ENCODE data around the gene STAT5A. TPM values are rescaled to one million over a fixed set of nuclear protein-coding genes. Genes with fewer than 3 reads are reported as not detected.

The STAT5A gene
- polyA plus RNA-seq, 1 experiment, result 5.3 TPM

DNA sequence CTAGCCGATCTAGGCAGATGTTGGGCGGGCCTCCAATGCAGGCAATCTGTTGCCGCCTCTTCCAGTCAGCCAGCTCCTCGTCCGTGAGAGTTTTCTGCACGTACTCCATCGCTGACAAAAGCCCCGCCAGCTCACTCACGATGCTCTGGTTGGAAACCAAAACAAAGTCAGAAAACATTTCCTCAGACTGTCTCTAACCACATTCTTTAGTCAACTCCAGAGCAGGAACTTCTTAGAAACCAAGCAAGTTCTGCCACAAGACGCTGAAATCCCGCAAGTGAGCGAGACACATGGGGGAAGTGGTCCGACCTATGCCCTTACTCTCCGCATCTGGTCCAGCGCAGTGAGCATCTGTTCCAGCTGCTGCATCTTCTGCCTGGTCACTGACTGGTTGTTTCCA lies 49.1 kb downstream of the STAT5A start:
- POLR2A ChIA-PET, result no interaction called here
- H3K27ac ChIP-seq (ENCODE audit: low read depth, low read length), result peak overlapping the region; percentile 52

GRCh38 chr17:42338427-42338985 lies 50.2 kb downstream of the STAT5A start:
- Histone ChIP-seq H3K27me3 (ENCODE audit: control insufficient read depth, insufficient read depth, low read length) (no peaks in the 10 kb centered on the region), H3K9me3 (ENCODE audit: control insufficient read depth, insufficient read depth, low read length) (no peaks in the 10 kb centered on the region), H3K4me3 (ENCODE audit: low read depth, low read length) (no peak overlapping the region), H3K27ac (ENCODE audit: low read depth, low read length) (no peak overlapping the region)
- TF ChIP-seq CTCF (IDR thresholded peaks at IDR 0.05; ENCODE audit: low read depth, low read length), result no peak
- ChIA-PET POLR2A (interaction anchor here (0.6 to 1.0 kb wide), 2 partner anchors 9 to 15 kb away, joined by 3 to 4 read pairs; no protein-coding TSS in a partner anchor), CTCF (no interaction called here)
- DNase-seq (ENCODE audit: low read depth, low spot score), result no peak

More for the DNA sequence above, 49.1 kb downstream of the STAT5A start:
- Histone ChIP-seq H3K9me3 (ENCODE audit: control insufficient read depth, insufficient read depth, low read length) (no peaks in the 10 kb centered on the region), H3K27me3 (ENCODE audit: control insufficient read depth, insufficient read depth, low read length) (no peaks in the 10 kb centered on the region), H3K4me3 (ENCODE audit: low read depth, low read length) (no peak overlapping the region)
- CTCF ChIA-PET, result interaction anchor here (1.3 kb wide), 1 partner anchor 115 kb away, joined by 3 read pairs; no protein-coding TSS in a partner anchor
- peak; percentile 58 for DNase-seq (ENCODE audit: low read depth, low spot score)
- no peak for TF ChIP-seq CTCF (IDR thresholded peaks at IDR 0.05; ENCODE audit: low read depth, low read length)

GRCh38 chr17:42339221-42339620 lies 50.9 kb downstream of the STAT5A start:
- no peak for TF ChIP-seq CTCF (IDR thresholded peaks at IDR 0.05; ENCODE audit: low read depth, low read length)
- H3K4me3 ChIP-seq (ENCODE audit: low read depth, low read length), result no peak overlapping the region
- no peak overlapping the region for H3K27ac ChIP-seq (ENCODE audit: low read depth, low read length)
- H3K27me3 ChIP-seq (ENCODE audit: control insufficient read depth, insufficient read depth, low read length), result no peaks in the 10 kb centered on the region
- no peak for DNase-seq (ENCODE audit: low read depth, low spot score)
- ChIA-PET POLR2A (interaction anchor here (0.6 to 1.0 kb wide), 2 partner anchors 10 to 15 kb away, joined by 3 to 4 read pairs; no protein-coding TSS in a partner anchor), CTCF (no interaction called here)
- H3K9me3 ChIP-seq (ENCODE audit: control insufficient read depth, insufficient read depth, low read length), result no peaks in the 10 kb centered on the region

GRCh38 chr17:42340691-42341127 lies 52.4 kb downstream of the STAT5A start:
- POLR2A ChIA-PET, result interaction anchor here (1.1 kb wide), 1 partner anchor 48 kb away, joined by 4 read pairs; the partner anchor contains the start of gene STAT3

More at GRCh38 chr17:42340691-42341127, 52.4 kb downstream of the STAT5A start:
- DNase-seq (ENCODE audit: low read depth, low spot score), result no peak
- no peaks in the 10 kb centered on the region for H3K27me3 ChIP-seq (ENCODE audit: control insufficient read depth, insufficient read depth, low read length)
- CTCF ChIA-PET, result interaction anchor here (1.0 to 1.6 kb wide), 2 partner anchors 13 to 18 kb away, joined by 3 to 5 read pairs; no protein-coding TSS in a partner anchor
- no peaks in the 10 kb centered on the region for H3K9me3 ChIP-seq (ENCODE audit: control insufficient read depth, insufficient read depth, low read length)
- no peak overlapping the region for H3K27ac ChIP-seq (ENCODE audit: low read depth, low read length)
- H3K4me3 ChIP-seq (ENCODE audit: low read depth, low read length), result no peak overlapping the region
- no peak for TF ChIP-seq CTCF (IDR thresholded peaks at IDR 0.05; ENCODE audit: low read depth, low read length)
